ENCODE data around the gene UST.

UST gene

GRCh38 chr6:148708707-148709106 lies 38.1 kb upstream of the UST start:
- no peak overlapping the region for H3K4me3 ChIP-seq (ENCODE audit: insufficient read depth in 1 of 2, low read depth in 1 of 2, low read length in 2 of 2)
- no peak overlapping the region for H3K23ac ChIP-seq (ENCODE audit: low read length in 2 of 2)
- H3K4me2 ChIP-seq (ENCODE audit: low read length, poor library complexity, severe bottlenecking), result no peak overlapping the region
- H4K91ac ChIP-seq (ENCODE audit: low read length), result no peak overlapping the region
- H3K4ac ChIP-seq (ENCODE audit: low read depth in 1 of 2, low read length in 2 of 2), result no peak overlapping the region
- H3K9ac ChIP-seq (ENCODE audit: low read length), result no peak overlapping the region
- no peaks in the 10 kb centered on the region for H3K4me1 ChIP-seq (ENCODE audit: control insufficient read depth, insufficient read depth, low read depth, low read length)
- no peak overlapping the region for H2BK120ac ChIP-seq (ENCODE audit: low read depth, low read length)
- H3K27me3 ChIP-seq (ENCODE audit: control insufficient read depth in 1 of 2, insufficient read depth in 1 of 2, low read length in 2 of 2), result no peaks in the 10 kb centered on the region
- no peak overlapping the region for H3K18ac ChIP-seq (ENCODE audit: low read depth in 1 of 2, low read length in 2 of 2)
- no peak overlapping the region for H2BK5ac ChIP-seq (ENCODE audit: low read depth, low read length, poor library complexity, severe bottlenecking)
- no peak overlapping the region for H2AFZ ChIP-seq (ENCODE audit: low read depth, low read length)
- DNase-seq, result no peak
- no peaks in the 10 kb centered on the region for H3K36me3 ChIP-seq (ENCODE audit: control insufficient read depth in 1 of 2, insufficient read depth in 2 of 2, low read depth in 1 of 2, low read length in 2 of 2)
- H3K79me1 ChIP-seq (replicated peaks; ENCODE audit: low read length, poor library complexity, severe bottlenecking), result no peaks in the 10 kb centered on the region
- H4K8ac ChIP-seq (ENCODE audit: low read length), result no peak overlapping the region
- H2AK5ac ChIP-seq (ENCODE audit: low read length, severe bottlenecking), result no peak overlapping the region
- H3K14ac ChIP-seq (ENCODE audit: low read length in 2 of 2), result no peak overlapping the region
- H3K27ac ChIP-seq (ENCODE audit: low read length, poor library complexity, severe bottlenecking), result no peak overlapping the region
- H3K9me3 ChIP-seq (ENCODE audit: control insufficient read depth, low read length), result no peaks in the 10 kb centered on the region
- no CpG with 5 or more reads among the region's 1 CpG for WGBS
- H2BK12ac ChIP-seq (ENCODE audit: low read length in 2 of 2), result no peak overlapping the region
- no peak overlapping the region for H2BK15ac ChIP-seq (ENCODE audit: low read depth, poor library complexity, severe bottlenecking)

- no peak overlapping the region for H2BK5ac ChIP-seq (ENCODE audit: low read depth, low read length, poor library complexity, severe bottlenecking)
- no peaks in the 10 kb centered on the region for H3K27me3 ChIP-seq (ENCODE audit: control insufficient read depth in 1 of 2, insufficient read depth in 1 of 2, low read length in 2 of 2)
- H3K36me3 ChIP-seq (ENCODE audit: control insufficient read depth in 1 of 2, insufficient read depth in 2 of 2, low read depth in 1 of 2, low read length in 2 of 2), result no peaks in the 10 kb centered on the region
- no peak overlapping the region for H4K8ac ChIP-seq (ENCODE audit: low read length)
- H4K91ac ChIP-seq (ENCODE audit: low read length), result no peak overlapping the region
- H3K4me3 ChIP-seq (ENCODE audit: insufficient read depth in 1 of 2, low read depth in 1 of 2, low read length in 2 of 2), result no peak overlapping the region
- H3K23ac ChIP-seq (ENCODE audit: low read length in 2 of 2), result no peak overlapping the region
- H2BK15ac ChIP-seq (ENCODE audit: low read depth, poor library complexity, severe bottlenecking), result no peak overlapping the region
- no peaks in the 10 kb centered on the region for H3K79me1 ChIP-seq (replicated peaks; ENCODE audit: low read length, poor library complexity, severe bottlenecking)
- H3K9ac ChIP-seq (ENCODE audit: low read length), result no peak overlapping the region
- no peaks in the 10 kb centered on the region for H3K9me3 ChIP-seq (ENCODE audit: control insufficient read depth, low read length)
- no peak overlapping the region for H3K4me2 ChIP-seq (ENCODE audit: low read length, poor library complexity, severe bottlenecking)
- no peaks in the 10 kb centered on the region for H3K4me1 ChIP-seq (ENCODE audit: control insufficient read depth, insufficient read depth, low read depth, low read length)
- H3K18ac ChIP-seq (ENCODE audit: low read depth in 1 of 2, low read length in 2 of 2), result no peak overlapping the region
- no peak overlapping the region for H2BK12ac ChIP-seq (ENCODE audit: low read length in 2 of 2)
- H2BK120ac ChIP-seq (ENCODE audit: low read depth, low read length), result no peak overlapping the region
- no peak overlapping the region for H3K27ac ChIP-seq (ENCODE audit: low read length, poor library complexity, severe bottlenecking)
- no peak overlapping the region for H3K14ac ChIP-seq (ENCODE audit: low read length in 2 of 2)
- no peak overlapping the region for H2AFZ ChIP-seq (ENCODE audit: low read depth, low read length)
- DNase-seq, result no peak
- WGBS, result 90% methylated on average over 1 of the region's 1 CpG
- no peak overlapping the region for H2AK5ac ChIP-seq (ENCODE audit: low read length, severe bottlenecking)
- H3K4ac ChIP-seq (ENCODE audit: low read depth in 1 of 2, low read length in 2 of 2), result no peak overlapping the region
Observed at GRCh38 chr6:148709577-148709976, 37.3 kb upstream of the UST start.

GRCh38 chr6:148711833-148712654 lies 34.8 kb upstream of the UST start:
- no peak overlapping the region for H4K91ac ChIP-seq (ENCODE audit: low read length)
- H2BK120ac ChIP-seq (ENCODE audit: low read depth, low read length), result no peak overlapping the region
- no peaks in the 10 kb centered on the region for H3K9me3 ChIP-seq (ENCODE audit: control insufficient read depth, low read length)
- H3K79me1 ChIP-seq (replicated peaks; ENCODE audit: low read length, poor library complexity, severe bottlenecking), result no peaks in the 10 kb centered on the region
- H2BK12ac ChIP-seq (ENCODE audit: low read length in 2 of 2), result no peak overlapping the region
- no peaks in the 10 kb centered on the region for H3K36me3 ChIP-seq (ENCODE audit: control insufficient read depth in 1 of 2, insufficient read depth in 2 of 2, low read depth in 1 of 2, low read length in 2 of 2)
- H2BK15ac ChIP-seq (ENCODE audit: low read depth, poor library complexity, severe bottlenecking), result no peak overlapping the region
- peak overlapping the region; percentile 5 for H3K9ac ChIP-seq (ENCODE audit: low read length)
- H4K8ac ChIP-seq (ENCODE audit: low read length), result no peak overlapping the region
- no peak for DNase-seq
- no peak overlapping the region for H3K4me3 ChIP-seq (ENCODE audit: insufficient read depth in 1 of 2, low read depth in 1 of 2, low read length in 2 of 2)
- H3K4me1 ChIP-seq (ENCODE audit: control insufficient read depth, insufficient read depth, low read depth, low read length), result no peaks in the 10 kb centered on the region
- no peak overlapping the region for H3K27ac ChIP-seq (ENCODE audit: low read length, poor library complexity, severe bottlenecking)
- no peak overlapping the region for H3K4ac ChIP-seq (ENCODE audit: low read depth in 1 of 2, low read length in 2 of 2)
- H2AK5ac ChIP-seq (ENCODE audit: low read length, severe bottlenecking), result no peak overlapping the region
- H3K18ac ChIP-seq (ENCODE audit: low read depth in 1 of 2, low read length in 2 of 2), result no peak overlapping the region
- no peak overlapping the region for H3K14ac ChIP-seq (ENCODE audit: low read length in 2 of 2)
- no peak overlapping the region for H2AFZ ChIP-seq (ENCODE audit: low read depth, low read length)
- H3K4me2 ChIP-seq (ENCODE audit: low read length, poor library complexity, severe bottlenecking), result no peak overlapping the region
- no peak overlapping the region for H2BK5ac ChIP-seq (ENCODE audit: low read depth, low read length, poor library complexity, severe bottlenecking)
- no peak overlapping the region for H3K23ac ChIP-seq (ENCODE audit: low read length in 2 of 2)
- H3K27me3 ChIP-seq (ENCODE audit: control insufficient read depth in 1 of 2, insufficient read depth in 1 of 2, low read length in 2 of 2), result no peaks in the 10 kb centered on the region
- WGBS, result 100% methylated on average over 1 of the region's 5 CpGs

- Histone ChIP-seq H3K36me3 (ENCODE audit: control insufficient read depth in 1 of 2, insufficient read depth in 2 of 2, low read depth in 1 of 2, low read length in 2 of 2) (no peaks in the 10 kb centered on the region), H3K4me3 (ENCODE audit: insufficient read depth in 1 of 2, low read depth in 1 of 2, low read length in 2 of 2) (no peak overlapping the region), H2AFZ (ENCODE audit: low read depth, low read length) (no peak overlapping the region), H2BK12ac (ENCODE audit: low read length in 2 of 2) (no peak overlapping the region), H4K8ac (ENCODE audit: low read length) (no peak overlapping the region), H3K79me1 (replicated peaks; ENCODE audit: low read length, poor library complexity, severe bottlenecking) (no peaks in the 10 kb centered on the region), H3K4ac (ENCODE audit: low read depth in 1 of 2, low read length in 2 of 2) (no peak overlapping the region), H2BK15ac (ENCODE audit: low read depth, poor library complexity, severe bottlenecking) (no peak overlapping the region), H2BK5ac (ENCODE audit: low read depth, low read length, poor library complexity, severe bottlenecking) (no peak overlapping the region), H3K9ac (ENCODE audit: low read length) (no peak overlapping the region), H3K18ac (ENCODE audit: low read depth in 1 of 2, low read length in 2 of 2) (no peak overlapping the region), H3K4me1 (ENCODE audit: control insufficient read depth, insufficient read depth, low read depth, low read length) (no peaks in the 10 kb centered on the region), H3K23ac (ENCODE audit: low read length in 2 of 2) (no peak overlapping the region), H3K27ac (ENCODE audit: low read length, poor library complexity, severe bottlenecking) (no peak overlapping the region), H3K14ac (ENCODE audit: low read length in 2 of 2) (no peak overlapping the region), H2AK5ac (ENCODE audit: low read length, severe bottlenecking) (no peak overlapping the region), H3K4me2 (ENCODE audit: low read length, poor library complexity, severe bottlenecking) (no peak overlapping the region), H4K91ac (ENCODE audit: low read length) (no peak overlapping the region), H3K27me3 (ENCODE audit: control insufficient read depth in 1 of 2, insufficient read depth in 1 of 2, low read length in 2 of 2) (no peaks in the 10 kb centered on the region), H2BK120ac (ENCODE audit: low read depth, low read length) (no peak overlapping the region), H3K9me3 (ENCODE audit: control insufficient read depth, low read length) (no peaks in the 10 kb centered on the region)
- WGBS, result no CpG with 5 or more reads among the region's 1 CpG
- no peak for DNase-seq
Observed at GRCh38 chr6:148713033-148713738, 33.6 kb upstream of the UST start.

Measured in mesenchymal stem cell (in vitro differentiated cells and primary cell).